Measurements from ENCODE around the gene DNAJC4.

DNAJC4 gene

GRCh38 chr11:64230171-64230984 is at the start of gene DNAJC4:
Gene DNAJC4, plus strand, starts transcription at chr11:64230548. Its CDS starts 307 bp downstream, at chr11:64230855.
- DNase-seq = peak; percentile 97

- DNase-seq = no peak
Measured at GRCh38 chr11:64180891-64181290, 49.5 kb upstream of the DNAJC4 start.

DNA sequence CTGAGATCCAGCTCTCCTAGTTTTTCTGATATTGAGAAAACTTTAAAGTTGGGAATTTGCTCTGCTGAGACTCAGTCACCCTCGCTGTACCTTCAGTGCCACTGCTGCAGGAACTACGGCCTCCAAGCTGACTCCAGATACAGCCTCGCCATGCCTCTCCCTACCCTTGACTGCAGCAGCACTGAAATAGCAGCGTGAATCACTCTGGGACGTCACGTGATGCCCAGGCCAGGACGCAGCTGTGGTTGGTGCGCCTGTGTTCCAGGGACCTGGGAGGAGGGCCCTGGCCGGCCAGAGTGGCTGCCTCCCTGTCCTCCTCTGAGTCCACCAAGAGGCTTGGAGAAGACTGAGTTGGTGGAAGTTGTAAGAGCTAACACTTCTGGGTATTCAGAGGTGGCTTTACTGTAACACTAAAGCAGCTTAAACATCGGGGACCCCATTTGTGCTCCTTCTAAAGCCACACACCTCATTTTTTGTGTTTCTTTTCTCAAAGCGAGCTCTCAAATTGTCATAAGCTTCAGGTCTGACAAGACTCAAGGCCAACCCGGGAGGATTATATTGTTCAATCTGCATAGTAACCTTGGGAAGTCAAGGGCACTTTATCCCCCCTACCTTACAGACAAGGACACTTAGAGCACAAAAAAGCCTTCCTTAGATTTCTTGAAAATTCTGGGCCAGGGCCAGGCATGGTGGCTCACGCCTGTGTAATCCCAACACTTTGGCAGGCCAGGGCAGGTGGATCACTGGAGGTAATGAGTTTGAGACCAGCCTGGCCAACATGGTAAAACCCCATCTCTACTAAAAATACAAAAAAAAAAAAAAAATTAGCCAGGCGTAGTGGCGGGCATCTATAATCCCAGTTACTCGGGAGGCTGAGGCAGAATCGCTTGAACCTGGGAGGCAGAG is 48.6 kb upstream of the DNAJC4 start:
- DNase-seq = peak; percentile 98

DNA sequence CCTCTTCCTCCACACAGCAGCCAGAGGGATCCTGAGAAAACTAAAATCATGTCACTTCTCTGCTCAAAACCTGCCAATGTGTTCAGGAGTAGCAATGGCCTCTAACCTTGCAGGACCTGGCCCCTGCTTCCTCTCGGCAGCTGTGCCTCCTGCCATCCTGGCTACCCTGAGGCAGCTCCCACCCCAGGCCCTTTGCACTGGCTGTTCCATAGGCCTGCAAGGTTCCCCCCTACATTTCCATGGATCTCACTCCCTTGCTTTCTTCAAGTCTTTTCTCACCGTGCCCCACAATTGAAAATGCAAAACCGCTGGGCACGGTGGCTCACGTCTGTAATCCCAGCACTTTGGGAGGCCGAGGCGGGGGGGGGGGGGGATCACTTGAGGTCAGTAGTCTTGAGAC is 46.5 kb upstream of the DNAJC4 start:
- DNase-seq = no peak

DNA sequence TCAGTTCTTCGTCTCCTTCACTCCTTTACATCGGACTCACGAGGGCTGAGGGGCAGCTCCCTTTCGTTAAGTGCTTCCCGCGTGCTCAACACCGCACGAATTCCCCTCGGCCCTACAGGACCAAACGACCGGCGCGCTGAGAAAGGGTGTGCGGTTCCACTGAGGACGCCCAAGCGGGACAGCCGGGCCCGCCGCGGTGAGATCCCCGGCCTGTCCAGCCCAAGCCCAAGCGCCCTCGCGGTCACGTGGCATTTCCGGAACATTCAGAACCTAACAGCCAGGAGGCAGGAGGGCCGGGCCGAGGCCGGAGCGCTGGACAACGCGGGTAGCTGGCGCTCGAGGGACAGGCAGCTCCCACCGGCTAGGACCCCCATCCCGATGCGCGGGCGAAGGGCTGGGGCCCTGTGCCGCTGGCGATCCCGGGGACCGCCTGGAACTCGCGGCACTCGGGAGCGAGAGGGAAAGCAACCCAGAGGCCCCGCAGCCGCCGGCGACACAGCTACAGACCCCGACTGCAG is 45.1 kb upstream of the DNAJC4 start:
- no peak for DNase-seq

DNA sequence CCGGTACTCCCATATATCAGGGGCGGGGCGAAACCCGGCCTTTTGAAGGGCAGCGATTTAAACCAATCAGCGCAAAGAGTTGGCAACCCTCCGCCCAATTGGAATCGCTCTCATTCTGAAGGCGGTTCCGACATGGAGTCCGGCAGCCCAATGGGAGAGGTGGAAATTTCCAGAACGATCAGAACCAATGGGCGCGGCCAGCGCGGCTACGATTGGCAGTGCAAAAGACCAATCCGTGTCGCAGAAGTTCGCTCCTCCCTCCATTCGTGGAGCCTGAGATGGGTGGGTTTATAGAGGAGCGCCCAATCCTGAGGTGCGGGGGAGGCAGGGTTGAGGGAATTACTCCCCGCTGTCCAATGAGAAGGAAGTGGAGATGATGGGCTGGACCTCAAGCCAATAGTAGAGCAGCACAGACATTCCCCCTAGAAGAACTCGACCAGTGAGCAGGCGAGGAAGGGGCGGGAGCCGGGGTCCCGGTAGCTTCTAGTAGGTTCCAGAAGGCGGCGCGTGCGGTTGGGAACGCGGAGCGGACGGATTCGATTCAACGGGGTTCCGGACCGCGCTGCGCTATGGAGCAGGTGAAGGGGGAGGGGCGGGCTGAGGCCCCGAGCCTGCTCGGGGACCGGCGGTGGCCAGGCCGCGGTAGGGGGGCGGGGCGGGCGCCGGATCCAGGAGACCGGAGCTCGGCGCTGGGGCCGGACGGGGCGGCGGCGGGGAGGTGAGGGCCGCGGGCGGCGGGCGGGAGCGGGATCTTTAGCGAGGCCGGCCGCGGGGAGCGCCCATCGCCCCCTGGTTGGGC is 44.5 kb upstream of the DNAJC4 start, which contains the start of gene STIP1:
Gene STIP1 (plus strand): TSS at position 479 of the 799 bp plus-strand sequence. CDS start 91 bp downstream, at position 570.
- peak; percentile 100 for DNase-seq

- peak; percentile 57 for DNase-seq
Measured at GRCh38 chr11:64186492-64187165, 43.7 kb upstream of the DNAJC4 start.

- no peak for DNase-seq
Measured at GRCh38 chr11:64192434-64192833, 37.9 kb upstream of the DNAJC4 start.

DNA sequence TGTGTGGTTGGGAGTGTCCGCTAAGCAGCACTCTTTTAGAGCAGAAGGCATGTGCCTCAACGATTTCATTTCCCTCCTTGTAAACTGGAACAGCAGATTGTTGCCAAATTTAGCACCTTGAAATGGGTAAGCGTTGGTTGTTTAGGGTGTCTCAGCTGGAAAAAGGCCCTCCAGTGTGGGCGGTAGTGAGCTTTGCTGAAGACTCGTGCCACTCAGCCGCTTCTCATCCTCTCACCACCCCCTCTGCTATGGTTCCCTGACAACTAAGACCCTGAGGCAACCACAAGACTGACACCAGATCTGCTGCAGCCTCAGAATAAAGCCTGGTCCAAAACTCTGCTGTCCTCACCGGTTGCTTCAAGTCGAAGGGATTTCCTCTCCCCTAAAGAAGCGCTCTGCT is 33.7 kb upstream of the DNAJC4 start:
- DNase-seq = no peak

DNA sequence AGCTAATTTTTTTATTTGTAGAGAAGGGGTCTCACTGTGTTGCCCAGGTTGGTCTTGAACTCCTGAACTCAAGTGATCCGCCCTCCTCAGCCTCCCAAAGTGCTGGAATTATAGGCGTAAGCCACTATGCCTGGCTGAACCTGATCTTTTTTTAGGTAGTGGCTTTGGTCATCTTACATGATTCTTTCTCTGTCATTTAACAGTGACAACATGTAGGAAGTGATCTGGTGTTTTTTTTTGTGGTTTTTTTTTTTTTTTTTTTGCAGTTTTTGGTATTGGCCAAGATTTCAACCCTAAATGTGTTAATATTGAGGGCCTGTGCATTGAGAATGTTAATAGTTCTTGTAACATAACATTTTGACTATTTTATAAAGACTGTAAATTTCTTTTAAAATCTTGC is 31.8 kb upstream of the DNAJC4 start:
- DNase-seq = no peak

DNA sequence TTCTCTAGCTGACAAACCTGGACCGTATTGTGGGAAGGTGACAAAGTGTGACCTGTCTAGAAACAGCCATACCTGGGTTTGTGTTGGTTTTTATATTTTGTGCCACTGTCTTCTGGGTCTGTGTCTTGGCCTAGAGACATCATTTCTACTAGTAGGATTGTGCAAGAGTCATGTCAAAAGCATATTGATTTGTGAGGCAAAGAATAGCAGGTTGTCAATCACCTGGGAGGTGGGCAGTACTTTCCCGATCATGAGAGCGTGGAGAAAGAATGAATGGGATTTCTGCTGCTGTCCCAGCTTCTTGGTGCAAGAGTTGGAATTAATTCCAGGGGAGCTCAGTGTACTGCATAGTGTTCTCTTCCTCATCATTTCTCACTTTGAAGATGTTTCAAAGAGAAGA is 28.8 kb upstream of the DNAJC4 start:
- no peak for DNase-seq

DNA sequence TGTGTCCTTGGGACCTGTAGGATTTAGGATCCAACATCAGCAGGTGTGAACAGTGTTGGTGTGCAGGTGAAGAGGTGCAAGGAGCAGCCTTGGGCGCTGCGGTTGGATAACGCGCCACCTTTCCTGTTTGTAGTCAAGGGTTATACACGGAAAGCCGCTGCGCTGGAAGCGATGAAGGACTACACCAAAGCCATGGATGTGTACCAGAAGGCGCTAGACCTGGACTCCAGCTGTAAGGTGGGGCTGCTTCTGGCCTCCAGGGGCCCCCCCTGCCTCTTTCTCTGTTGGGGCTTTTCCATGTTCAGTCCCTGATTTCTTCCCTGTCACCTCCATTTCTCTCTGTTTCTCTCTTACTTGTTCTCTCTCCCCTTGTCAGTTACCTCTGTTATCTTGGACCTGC is 27.4 kb upstream of the DNAJC4 start:
- no peak for DNase-seq

- DNase-seq = no peak
Measured at GRCh38 chr11:64203421-64204079, 26.8 kb upstream of the DNAJC4 start.

GRCh38 chr11:64204080-64204440 is 26.3 kb upstream of the DNAJC4 start:
- no peak for DNase-seq

DNA sequence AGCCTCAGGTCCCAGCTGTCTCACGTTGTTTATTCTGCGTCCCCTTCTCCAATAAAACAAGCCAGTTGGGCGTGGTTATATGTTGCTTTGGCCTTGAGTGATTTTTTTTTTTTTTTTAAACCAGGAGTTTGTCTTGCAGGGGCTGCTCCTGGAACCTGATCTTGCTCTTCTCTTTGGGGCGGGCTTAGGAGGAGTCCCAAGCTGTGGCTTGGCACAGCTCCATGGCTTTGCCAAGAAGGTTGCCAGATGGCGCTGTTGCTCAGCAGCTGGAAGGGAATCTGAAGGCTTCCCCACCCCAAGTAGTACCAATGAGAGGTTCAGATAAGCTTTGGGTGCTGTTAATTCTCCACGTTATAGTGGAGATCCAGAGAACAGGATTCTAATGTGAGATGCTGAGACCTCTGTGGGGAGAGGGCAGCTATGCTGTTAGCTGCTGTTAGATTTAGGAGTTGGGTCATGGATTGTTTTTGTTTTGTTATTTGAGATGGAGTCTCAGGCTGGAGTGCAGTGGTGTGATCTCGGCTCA is 25.8 kb upstream of the DNAJC4 start:
- peak; percentile 82 for DNase-seq

- no peak for DNase-seq
Measured at GRCh38 chr11:64206457-64207255, 23.7 kb upstream of the DNAJC4 start, which contains the start of gene FERMT3. Gene FERMT3, plus strand, starts transcription at chr11:64206721. Its CDS starts 644 bp downstream, at chr11:64207365.

DNA sequence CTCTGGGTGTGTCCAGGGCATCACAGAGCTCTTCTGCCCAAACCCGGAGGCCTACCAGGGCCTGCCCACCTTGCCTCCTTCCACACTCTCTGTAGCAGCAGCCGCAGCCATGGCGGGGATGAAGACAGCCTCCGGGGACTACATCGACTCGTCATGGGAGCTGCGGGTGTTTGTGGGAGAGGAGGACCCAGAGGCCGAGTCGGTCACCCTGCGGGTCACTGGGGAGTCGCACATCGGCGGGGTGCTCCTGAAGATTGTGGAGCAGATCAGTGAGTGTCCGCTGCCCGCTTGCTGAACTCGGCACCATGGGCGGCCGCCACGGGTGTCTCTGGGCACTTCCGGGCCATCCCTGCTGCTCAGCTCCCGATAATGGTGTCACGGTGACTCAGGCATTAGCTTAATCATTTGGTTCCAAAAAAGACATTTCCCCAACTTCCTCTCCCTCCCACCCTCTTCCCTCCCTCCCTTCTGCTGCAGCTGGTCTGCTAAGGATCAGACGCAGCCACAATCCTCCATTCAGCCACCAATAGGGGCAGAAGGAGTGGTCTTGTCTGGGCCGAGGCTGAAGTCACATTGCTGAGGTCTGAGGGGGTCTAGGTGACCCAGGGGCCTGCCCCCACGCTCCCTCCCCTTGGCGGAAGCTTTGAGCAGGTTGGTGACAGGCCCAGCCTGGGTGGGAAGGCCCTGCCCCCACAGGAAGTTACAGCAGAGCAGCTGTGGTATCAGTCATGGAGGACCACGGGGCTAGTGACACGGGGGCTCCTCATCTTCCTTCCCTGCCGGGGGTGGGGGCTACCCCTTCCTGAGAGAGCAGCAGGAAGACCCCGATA is 22.9 kb upstream of the DNAJC4 start:
- peak; percentile 78 for DNase-seq

DNA sequence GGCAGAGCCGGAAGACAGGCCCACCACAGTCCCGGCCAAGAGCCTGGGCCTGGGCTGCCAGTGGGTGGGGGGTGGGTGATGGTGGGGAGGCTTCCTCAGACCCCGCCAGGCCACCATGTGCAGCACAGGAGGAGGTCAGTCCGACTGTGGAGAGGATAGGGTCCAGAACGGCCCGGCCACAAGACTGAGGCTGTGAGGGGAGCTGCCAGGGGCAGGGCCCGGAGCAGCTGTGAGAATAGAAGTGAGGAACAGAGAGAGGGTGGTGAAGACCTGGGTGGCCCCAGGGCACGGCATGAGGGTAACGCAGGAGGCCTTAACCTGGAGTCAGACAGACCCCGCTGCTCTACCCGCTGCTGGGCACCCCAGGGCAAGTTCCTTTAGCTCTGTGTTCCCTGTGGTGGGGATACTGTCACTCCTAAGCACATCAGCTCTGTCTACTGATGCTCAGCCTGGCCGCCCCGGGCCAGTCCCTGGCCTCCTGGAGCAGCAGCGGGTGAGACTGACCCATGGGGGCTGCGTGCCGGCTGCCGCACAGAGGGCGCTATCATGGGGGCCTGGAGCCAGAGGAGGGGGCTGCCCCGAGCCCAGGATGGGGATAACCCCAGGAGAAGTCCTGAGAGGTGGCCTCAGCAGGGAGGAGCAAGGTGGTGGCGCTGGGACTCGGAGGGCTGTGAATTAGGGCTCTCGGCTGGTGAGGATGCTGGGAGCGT is 22.1 kb upstream of the DNAJC4 start:
- DNase-seq = peak; percentile 52

Measured in islet precursor cell (in vitro differentiated cells).